ENCODE results near the gene IGF2R. TPM values are rescaled to one million over a fixed set of nuclear protein-coding genes. Genes with fewer than 3 reads are reported as not detected.

IGF2R gene
- total and polyA plus RNA-seq, 2 of the 13 experiments (the other 11 are each of a cell fraction or from before 2014, with no cell fraction given) = 38.3 to 70.0 TPM

GRCh38 chr6:160137130-160137988, 168.5 kb downstream of the IGF2R start (continued):
- TF ChIP-seq POGZ (CRISPR knock-in tag; IDR thresholded peaks at IDR 0.05) = peak; percentile 82
- no peak for TF ChIP-seq POGK (CRISPR knock-in tag; conservative IDR thresholded peaks at IDR 0.05)
- TF ChIP-seq NCOA2 (CRISPR knock-in tag; IDR thresholded peaks at IDR 0.05) = peak; percentile 87
- no peak for TF ChIP-seq CHD4 (IDR thresholded peaks at IDR 0.05; ENCODE audit: borderline replicate concordance, low read length)
- TF ChIP-seq SOX6 (IDR thresholded peaks at IDR 0.05) = no peak
- peak; percentile 97 for TF ChIP-seq SOX6 (CRISPR knock-in tag; IDR thresholded peaks at IDR 0.05)
- TF ChIP-seq BORCS8-MEF2B (CRISPR knock-in tag; IDR thresholded peaks at IDR 0.05) = peak; percentile 18; the same call in 1 of the 2 replicates
- peak; percentile 91; the same call in 1 of the 2 replicates for TF ChIP-seq ZNF580 (CRISPR knock-in tag; IDR thresholded peaks at IDR 0.05; ENCODE audit: borderline replicate concordance, low read depth)
- TF ChIP-seq AHDC1 (CRISPR knock-in tag; IDR thresholded peaks at IDR 0.05; ENCODE audit: borderline replicate concordance) = peak; percentile 91
- peak; percentile 36; the same call in 1 of the 2 replicates for TF ChIP-seq ZMYM3 (CRISPR knock-in tag; IDR thresholded peaks at IDR 0.05)
- TF ChIP-seq CREB3 (CRISPR knock-in tag; IDR thresholded peaks at IDR 0.05) = no peak
- TF ChIP-seq CCDC6 (CRISPR knock-in tag; IDR thresholded peaks at IDR 0.05) = peak; percentile 83; the same call in 1 of the 2 replicates
- TF ChIP-seq KDM6A (CRISPR knock-in tag; IDR thresholded peaks at IDR 0.05; ENCODE audit: low read depth) = peak; percentile 75
- TF ChIP-seq ZNF878 (CRISPR knock-in tag; IDR thresholded peaks at IDR 0.05) = 0 out of 2 replicates have a peak, but pooled peaks have one; percentile 49
- TF ChIP-seq ZNF12 (CRISPR knock-in tag; IDR thresholded peaks at IDR 0.05) = peak; percentile 58; the same call in 1 of the 2 replicates
- TF ChIP-seq TCF12 (IDR thresholded peaks at IDR 0.05) = no peak
- 0 out of 2 replicates have a peak, but pooled peaks have one; percentile 66 for TF ChIP-seq TCF12 (CRISPR knock-in tag; IDR thresholded peaks at IDR 0.05)
- peak; percentile 53; the same call in 1 of the 2 replicates for TF ChIP-seq MEF2D (CRISPR knock-in tag; IDR thresholded peaks at IDR 0.05)
- TF ChIP-seq ARID3A (IDR thresholded peaks at IDR 0.05; ENCODE audit: low read depth, low read length) = peak; percentile 60

Data from HepG2 (cell line).